CD4-positive, alpha-beta T cell treated with Interferon alpha-2 for 1 hour (primary cell): ENCODE data around the gene ZNF804B.

Experiments
- DNase-seq, 2 donors: peaks; one replicate each; pipeline ENCODE4 v3.0.0-alpha.2; 2020 to 2022

The ZNF804B gene

DNA sequence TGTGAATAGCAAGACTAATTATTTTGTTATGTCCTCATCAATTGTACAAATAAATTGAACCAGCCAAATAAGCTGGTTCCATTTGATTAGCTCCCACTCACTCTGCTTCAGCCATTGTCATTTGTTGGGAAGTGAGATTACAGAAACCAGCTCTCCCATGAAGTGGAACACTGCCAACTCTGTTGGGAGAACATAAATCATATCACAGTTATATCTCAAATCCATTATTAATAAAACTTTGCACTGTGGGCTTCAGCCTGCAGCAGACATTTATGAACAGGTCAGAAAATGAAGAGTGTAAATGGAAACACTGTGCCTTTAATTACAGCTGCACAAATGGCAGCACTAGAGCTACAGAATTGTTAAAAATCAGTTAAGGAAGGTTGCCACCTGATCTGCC lies 82.7 kb downstream of the ZNF804B start:
- no peak for DNase-seq

- DNase-seq: no peak
Observed at GRCh38 chr7:88845091-88845490, 85.6 kb downstream of the ZNF804B start.

DNA sequence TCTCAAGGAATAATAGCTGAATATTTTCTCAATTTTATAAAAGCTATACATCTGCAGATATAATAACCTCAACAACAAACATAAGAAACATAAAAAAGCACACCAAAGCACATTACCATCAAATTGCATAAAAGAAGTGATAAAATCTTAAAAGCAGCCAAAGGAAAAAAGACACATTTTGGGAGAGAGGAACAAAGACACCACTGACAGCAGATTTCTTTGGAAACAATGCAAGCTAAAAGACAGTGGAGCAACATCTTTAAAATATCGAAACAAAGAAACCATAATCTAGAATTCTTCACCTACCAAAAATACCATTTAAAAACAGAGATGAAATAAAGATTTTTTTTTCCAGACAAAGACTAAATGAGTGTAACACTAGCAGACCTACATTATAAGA lies 91.7 kb downstream of the ZNF804B start:
- no peak for DNase-seq

GRCh38 chr7:88859288-88859687 lies 99.8 kb downstream of the ZNF804B start:
- no peak for DNase-seq

DNA sequence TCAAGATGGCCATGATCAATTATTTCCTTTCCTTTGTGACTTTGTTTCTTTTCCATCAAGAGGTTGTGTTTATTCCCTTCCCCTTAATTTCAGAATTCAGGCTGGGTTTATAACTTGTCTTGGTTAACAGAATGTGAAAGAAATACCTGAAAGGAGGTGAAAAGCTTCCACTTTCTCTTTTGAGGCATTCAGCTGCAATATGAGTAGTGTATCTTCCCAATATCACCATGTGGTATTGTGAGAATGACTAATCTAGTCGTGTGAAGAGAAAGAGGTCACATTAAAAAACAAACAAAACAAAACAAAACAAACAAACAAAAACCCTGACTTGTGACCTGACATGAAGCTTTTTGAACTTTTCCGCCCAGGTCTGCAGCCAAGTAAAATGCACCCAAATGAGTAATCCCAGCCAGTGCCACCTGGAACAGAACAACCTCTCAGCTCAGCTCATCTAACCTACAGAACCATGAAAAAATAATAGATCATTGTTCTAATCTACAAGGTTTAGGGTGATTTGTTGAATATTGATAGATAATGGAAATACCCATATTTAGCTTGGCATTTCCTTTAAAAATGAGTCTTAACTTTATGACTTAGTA lies 106.9 kb downstream of the ZNF804B start:
- DNase-seq: no peak

DNA sequence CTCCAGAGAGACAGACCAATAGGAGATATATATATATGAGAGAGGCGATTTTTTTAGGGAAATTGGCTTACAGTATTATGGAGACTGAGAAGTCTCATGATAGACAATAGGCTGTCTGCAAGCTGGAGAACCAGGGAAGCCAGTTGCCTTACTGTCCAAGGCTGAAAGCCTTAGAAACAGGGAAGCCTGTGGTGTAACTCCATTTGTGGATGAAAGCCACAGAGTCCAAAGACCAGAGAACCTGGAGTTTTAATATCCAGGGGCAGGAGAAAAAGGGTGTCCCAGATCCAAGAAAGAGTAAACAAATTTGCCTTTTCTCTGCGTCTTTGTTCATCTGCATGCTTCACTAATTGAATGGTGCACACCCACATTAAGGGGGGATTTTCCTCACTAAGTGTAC lies 107.7 kb downstream of the ZNF804B start:
- DNase-seq: no peak

DNA sequence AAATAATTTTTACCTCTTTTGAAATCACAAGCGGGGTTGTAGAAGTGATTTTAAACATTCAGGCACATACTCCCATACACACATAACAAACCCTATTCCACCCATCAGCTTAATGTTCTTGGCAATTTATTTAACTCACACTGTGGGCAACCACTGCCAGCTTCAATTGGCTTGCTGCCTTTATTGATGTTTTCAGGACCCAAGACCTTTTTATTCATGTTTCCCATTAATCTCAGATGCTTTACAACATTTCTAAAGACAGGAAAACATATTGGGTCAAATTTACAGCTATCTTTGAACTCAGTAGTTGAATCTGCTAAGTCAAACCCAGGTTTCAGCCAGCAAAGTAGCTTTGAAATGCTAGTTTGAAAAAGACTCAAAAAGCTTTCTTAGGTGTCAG lies 109.0 kb downstream of the ZNF804B start:
- no peak for DNase-seq

- DNase-seq: no peak
Observed at GRCh38 chr7:88881136-88881535, 121.6 kb downstream of the ZNF804B start.

DNA sequence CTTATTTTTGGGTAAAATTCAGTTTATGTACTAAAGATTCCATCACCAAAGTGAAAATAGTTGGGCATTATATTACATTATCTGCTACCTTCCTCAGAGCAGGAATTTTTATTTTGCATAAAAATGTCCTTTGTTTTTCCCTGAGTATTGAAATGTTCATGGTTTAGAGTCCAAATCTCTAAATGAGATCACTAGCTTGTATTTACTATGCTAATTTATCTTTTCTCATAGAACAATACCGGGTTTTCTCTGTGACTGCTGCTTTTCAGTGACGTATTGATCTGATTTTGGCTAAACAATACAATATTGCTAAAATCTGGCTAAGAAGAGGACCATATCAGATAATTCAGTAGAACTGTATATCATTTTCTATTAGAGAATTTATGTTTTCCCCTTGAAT lies 125.6 kb downstream of the ZNF804B start:
- DNase-seq: no peak

DNA sequence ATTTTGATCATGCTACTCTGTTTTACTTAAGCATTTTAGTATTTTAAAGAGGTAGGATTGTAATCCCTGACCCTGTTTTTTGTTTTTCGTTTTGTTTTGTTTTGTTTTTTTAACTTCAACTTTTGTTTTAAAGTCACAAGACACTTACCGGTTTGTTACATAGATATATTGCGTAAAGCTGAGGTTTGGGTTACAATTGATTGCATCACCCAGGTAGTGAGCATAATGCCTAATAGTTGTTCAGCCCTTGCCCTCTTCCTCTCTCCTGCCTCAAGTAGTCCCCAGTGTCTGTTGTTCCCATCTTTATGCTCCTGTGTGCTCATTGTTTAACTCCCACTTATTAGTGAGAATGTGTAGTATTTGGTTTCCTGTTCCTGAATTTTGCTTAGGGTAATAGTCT lies 129.2 kb downstream of the ZNF804B start:
- no peak for DNase-seq

DNA sequence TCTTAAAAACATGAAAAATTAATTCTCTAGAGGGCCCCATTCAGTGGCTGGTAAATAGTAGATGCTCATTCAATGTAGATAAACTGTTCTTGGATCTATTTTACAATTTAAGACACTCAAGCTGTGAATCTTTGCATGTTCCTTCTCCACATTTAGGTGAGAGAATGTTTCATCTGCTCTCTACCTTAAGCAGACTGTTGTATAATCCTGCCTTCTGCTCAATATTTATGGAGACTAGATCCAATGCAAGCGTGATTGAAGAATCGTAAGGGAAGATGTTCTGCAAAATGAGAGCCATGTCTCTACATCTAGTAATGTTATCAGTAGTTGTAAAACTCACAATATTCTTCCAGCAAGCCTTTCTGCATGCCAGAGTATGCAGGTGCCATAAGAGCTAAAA lies 151.0 kb downstream of the ZNF804B start:
- no peak for DNase-seq

GRCh38 chr7:88912852-88913251 lies 153.4 kb downstream of the ZNF804B start:
- no peak for DNase-seq

DNA sequence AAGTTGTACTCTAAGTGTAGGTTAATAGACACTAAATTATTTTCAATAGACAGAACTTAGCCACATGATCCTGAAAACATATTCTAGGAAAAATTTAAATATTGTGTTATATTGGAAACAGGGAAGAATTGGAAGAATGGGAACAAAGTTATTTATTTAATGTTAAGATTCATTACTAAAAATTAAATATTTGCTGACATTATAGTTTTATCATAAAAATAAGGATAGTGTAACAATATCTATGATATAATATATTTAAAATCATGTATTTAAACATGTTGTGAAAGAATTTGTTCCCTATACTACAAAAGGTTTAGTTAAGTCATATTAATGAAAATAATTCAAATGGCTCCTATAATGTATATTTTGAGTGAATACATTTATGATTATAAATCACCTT lies 156.1 kb downstream of the ZNF804B start:
- no peak for DNase-seq

GRCh38 chr7:88919478-88920131 lies 160.1 kb downstream of the ZNF804B start:
- DNase-seq: no peak

GRCh38 chr7:88922944-88923343 lies 163.4 kb downstream of the ZNF804B start:
- no peak for DNase-seq

DNA sequence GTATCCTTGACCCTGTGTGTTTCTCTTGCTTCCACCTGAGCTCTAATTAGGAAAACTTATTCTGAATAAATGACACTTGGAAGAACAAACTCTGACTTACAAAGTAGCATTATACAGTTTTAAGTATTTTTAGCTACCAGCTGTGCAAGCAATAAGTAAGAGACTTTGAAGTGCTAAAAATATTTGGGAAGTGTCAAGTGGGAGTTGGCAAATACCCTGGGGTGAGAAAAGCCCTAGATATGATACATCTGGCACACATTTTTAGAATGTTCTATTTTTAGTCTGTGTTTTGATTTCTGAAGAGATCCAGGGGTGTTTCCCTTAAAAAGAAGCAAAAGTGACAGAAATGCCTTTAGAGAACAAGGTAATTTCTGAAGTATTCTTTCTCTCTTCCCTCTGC lies 168.8 kb downstream of the ZNF804B start:
- no peak for DNase-seq

DNA sequence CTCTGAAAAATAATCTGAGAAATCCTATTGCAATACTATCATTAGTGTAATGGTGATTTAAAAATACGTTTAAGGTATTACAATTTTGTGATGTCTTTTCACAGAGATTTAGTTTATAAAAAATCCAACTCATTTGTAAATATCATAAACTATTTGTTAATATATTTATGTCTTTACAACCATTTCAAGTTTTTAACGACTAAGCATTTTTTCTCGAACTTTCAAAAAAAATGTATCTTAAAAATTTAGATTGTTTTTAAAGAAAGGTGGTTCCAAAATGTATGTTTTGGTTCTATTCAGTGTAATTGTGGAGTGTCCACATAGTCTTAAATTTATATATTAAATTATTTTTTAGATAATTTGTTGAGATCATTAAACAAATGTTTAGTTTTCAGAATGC lies 170.2 kb downstream of the ZNF804B start:
- DNase-seq: no peak

GRCh38 chr7:88933285-88933684 lies 173.8 kb downstream of the ZNF804B start:
- DNase-seq: no peak

DNA sequence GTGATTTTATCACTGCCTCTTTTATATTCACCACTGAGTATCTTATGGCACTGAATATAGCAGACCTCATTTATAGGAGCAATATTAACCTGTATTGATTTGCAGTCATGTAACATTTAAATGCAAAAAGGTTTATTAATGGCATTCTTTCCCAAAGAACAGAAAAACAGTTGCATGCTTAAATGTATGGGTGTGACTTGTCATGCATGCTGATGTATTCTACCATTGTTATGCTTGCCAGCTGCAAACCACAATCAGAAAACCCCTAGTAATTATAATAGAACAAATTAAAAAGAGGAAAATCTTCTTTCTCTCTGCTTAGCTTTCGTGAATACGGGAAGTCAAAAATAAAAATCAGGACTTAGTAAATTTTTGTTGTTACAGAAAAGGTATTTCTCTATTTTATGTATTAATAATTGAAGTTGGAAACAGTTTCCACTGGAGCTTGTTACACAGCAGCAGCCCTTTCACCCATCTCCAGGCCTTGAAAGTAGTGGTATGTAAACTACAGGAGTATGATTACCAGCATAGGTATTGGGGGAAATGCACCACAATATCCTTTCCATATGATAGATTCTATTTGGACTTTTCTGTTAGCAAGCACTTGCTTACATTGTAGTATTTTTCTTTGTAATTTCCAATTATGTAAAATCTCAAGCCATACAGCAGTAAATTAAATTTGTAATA lies 183.5 kb downstream of the ZNF804B start:
- no peak for DNase-seq

GRCh38 chr7:88951826-88952225 lies 192.3 kb downstream of the ZNF804B start:
- no peak for DNase-seq

GRCh38 chr7:88964418-88964817 lies 204.9 kb downstream of the ZNF804B start:
- DNase-seq: no peak

DNA sequence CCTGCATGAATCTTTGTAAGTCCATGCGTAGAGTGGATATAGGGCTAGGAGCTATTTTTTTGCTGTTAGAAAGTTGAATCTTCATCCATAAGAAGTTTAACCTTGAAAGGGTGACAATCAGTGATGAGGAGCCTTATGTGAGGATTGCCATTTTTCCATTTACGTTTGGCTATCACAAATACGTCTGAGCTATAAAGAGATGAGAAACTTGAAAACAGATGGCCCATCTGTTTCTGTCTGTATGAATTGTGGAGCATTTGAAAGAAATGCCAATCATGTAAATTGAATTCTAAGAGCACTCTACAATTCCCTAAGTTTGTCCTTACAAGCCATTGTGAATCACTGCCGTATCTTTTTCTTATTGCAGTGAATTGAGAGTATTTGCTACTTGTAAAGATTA lies 205.9 kb downstream of the ZNF804B start:
- no peak for DNase-seq

DNA sequence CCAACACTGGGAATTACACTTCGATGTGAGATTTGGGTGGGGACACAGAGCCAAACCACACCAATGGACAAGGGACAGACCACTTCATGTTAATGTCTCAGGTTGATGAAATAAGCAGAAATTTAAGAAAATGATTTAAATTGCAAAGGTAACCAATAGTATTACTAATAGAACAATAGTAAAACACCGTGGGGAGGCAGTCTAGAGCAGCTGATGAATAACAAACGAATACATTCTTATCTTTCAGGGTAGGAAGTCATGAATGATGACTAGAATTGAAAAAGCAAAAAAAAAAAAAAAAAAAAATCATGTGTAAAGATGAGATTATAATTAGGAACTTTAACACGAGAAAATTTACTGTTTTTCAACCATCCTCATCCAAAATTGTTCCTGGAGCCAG lies 207.9 kb downstream of the ZNF804B start:
- DNase-seq: no peak

GRCh38 chr7:88969167-88969566 lies 209.7 kb downstream of the ZNF804B start:
- DNase-seq: no peak

DNA sequence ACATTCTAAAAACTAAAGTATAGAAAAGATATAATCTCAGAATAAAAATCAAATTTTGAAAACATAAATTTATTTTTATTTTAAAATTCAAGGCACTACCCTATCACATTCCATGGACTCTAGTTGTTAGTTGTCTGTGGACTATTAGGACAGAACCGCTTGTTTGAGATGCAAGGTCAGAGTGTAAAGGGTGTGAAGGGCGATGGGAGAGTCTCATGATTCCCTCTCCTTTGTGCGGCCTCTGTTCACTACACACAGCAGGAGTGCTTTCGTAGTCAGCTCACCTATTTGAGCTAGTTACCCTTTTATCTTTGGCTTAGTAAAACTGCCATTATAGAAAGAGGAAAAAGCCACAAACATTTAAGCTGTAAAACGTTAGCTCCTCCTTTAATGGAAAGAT lies 225.8 kb downstream of the ZNF804B start:
- no peak for DNase-seq
